Measurements from ENCODE around the gene ACTC1.

DNA sequence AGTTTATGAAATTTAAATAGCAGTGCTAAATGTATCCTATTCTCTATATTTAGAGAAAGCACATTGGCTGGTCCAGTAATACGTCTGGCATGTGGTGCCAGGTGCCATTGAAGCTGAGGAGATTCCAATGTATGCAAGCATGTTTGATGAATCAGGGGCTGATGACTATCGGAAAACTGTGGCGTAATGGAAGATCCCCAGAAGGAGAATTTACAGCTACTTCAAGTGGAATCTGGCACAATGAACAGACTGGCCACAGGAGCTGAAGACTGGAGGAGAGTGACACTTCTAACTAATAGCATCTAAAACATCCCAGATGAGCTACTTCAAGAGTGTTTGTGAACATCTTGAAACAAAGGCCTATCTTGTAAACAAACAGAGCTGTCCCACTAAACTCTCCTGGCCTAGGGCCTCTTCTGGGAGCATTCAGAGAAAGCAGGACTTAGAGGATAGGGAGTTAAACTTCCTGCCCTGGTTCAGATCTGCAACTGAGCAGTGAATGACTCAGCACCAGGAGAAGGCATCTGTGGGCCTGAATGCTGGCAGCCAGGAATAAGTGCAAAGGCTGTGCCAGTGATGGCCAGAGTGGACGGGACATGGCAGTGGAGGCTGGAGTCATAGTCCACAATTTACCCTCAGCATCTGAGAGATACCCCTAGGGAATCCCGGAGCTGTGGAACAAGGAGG lies 15.2 kb upstream of the ACTC1 start:
- TF ChIP-seq EZH2 (IDR thresholded peaks at IDR 0.05; ENCODE audit: borderline replicate concordance, low read depth, low read length, severe bottlenecking) (no peak), MYC (IDR thresholded peaks at IDR 0.05; ENCODE audit: low read depth, low read length) (no peak)
- TF ChIP-seq, protein P1, sequence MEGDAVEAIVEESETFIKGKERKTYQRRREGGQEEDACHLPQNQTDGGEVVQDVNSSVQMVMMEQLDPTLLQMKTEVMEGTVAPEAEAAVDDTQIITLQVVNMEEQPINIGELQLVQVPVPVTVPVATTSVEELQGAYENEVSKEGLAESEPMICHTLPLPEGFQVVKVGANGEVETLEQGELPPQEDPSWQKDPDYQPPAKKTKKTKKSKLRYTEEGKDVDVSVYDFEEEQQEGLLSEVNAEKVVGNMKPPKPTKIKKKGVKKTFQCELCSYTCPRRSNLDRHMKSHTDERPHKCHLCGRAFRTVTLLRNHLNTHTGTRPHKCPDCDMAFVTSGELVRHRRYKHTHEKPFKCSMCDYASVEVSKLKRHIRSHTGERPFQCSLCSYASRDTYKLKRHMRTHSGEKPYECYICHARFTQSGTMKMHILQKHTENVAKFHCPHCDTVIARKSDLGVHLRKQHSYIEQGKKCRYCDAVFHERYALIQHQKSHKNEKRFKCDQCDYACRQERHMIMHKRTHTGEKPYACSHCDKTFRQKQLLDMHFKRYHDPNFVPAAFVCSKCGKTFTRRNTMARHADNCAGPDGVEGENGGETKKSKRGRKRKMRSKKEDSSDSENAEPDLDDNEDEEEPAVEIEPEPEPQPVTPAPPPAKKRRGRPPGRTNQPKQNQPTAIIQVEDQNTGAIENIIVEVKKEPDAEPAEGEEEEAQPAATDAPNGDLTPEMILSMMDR (IDR thresholded peaks at IDR 0.05; ENCODE audit: extremely low read depth in 1 of 2, insufficient read depth in 1 of 2, low read depth in 1 of 2, low read length in 2 of 2), result no peak
- TF ChIP-seq, protein P2, sequence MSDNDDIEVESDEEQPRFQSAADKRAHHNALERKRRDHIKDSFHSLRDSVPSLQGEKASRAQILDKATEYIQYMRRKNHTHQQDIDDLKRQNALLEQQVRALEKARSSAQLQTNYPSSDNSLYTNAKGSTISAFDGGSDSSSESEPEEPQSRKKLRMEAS (IDR thresholded peaks at IDR 0.05; ENCODE audit: insufficient read depth, insufficient read length), result no peak
